ENCODE results near the gene OTULINL. TPM values are rescaled to one million over a fixed set of nuclear protein-coding genes. Genes with fewer than 3 reads are reported as not detected.
"Not testable (repeated sequence)": the region's sequence is repeated elsewhere in the genome, so short reads cannot be mapped to it uniquely, and the experiment has no call there.

The OTULINL gene
- polyA plus RNA-seq, 1 experiment = 2.6 TPM

DNA sequence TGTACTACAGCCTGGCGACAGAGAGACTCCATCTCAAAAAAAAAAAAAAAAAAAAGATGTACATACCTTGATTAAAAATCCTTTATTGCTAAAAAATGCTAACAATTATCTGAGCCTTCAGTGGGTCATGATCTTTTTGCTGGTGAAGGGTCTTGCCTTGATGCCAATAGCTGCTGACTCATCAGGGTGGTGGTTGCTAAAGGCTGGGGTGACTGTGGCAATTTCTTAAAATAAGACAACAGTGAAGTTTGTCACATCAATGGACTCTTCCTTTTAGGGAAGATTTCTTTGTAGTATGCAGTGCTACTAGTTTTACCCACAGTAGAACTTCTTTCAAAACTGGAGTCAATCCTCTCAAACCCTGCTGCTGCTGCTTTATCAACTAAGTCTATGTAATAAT is 33.9 kb upstream of the OTULINL start:
- CTCF ChIA-PET = no interaction called here
- H3K27me3 ChIP-seq (ENCODE audit: control insufficient read depth, insufficient read depth, low read length) = peaks cover 17% of the 10 kb centered on the region
- no peak overlapping the region for H3K4me3 ChIP-seq (ENCODE audit: low read depth, low read length)
- no peak for DNase-seq (ENCODE audit: low read depth)
- no peaks in the 10 kb centered on the region for H3K36me3 ChIP-seq (ENCODE audit: control insufficient read depth, insufficient read depth, low read length)
- POLR2A ChIA-PET = no interaction called here
- TF ChIP-seq, protein P1, sequence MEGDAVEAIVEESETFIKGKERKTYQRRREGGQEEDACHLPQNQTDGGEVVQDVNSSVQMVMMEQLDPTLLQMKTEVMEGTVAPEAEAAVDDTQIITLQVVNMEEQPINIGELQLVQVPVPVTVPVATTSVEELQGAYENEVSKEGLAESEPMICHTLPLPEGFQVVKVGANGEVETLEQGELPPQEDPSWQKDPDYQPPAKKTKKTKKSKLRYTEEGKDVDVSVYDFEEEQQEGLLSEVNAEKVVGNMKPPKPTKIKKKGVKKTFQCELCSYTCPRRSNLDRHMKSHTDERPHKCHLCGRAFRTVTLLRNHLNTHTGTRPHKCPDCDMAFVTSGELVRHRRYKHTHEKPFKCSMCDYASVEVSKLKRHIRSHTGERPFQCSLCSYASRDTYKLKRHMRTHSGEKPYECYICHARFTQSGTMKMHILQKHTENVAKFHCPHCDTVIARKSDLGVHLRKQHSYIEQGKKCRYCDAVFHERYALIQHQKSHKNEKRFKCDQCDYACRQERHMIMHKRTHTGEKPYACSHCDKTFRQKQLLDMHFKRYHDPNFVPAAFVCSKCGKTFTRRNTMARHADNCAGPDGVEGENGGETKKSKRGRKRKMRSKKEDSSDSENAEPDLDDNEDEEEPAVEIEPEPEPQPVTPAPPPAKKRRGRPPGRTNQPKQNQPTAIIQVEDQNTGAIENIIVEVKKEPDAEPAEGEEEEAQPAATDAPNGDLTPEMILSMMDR (IDR thresholded peaks at IDR 0.05; ENCODE audit: insufficient read depth, low read depth, low read length) = no peak

DNA sequence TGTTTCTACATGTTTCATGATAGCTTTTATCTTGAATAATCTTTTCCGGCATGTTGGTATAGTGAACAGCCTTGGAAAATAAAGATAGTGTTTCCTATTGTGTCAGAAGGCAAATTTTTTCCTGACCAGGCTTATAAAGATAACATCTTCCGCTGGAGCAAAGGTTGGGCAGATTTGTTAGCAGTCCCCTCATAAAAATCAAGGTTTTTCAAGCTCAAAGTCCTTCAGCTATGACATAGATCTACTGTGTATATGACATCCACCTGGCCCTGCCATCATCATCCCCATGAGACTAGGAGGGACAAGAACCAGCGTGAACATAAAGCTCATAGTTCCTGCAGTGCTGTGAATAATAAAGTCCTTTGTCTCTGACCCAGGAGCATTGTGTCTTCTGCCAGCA is 30.4 kb upstream of the OTULINL start:
- ChIA-PET POLR2A (no interaction called here), CTCF (interaction anchor here (0.6 kb wide), 1 partner anchor 72 kb away, joined by 3 read pairs; no protein-coding TSS in a partner anchor)
- H3K27me3 ChIP-seq (ENCODE audit: control insufficient read depth, insufficient read depth, low read length) = peaks cover 16% of the 10 kb centered on the region
- no peaks in the 10 kb centered on the region for H3K36me3 ChIP-seq (ENCODE audit: control insufficient read depth, insufficient read depth, low read length)
- H3K4me3 ChIP-seq (ENCODE audit: low read depth, low read length) = no peak overlapping the region
- DNase-seq (ENCODE audit: low read depth) = no peak
- TF ChIP-seq, protein P1 (IDR thresholded peaks at IDR 0.05; ENCODE audit: insufficient read depth, low read depth, low read length) = no peak

DNA sequence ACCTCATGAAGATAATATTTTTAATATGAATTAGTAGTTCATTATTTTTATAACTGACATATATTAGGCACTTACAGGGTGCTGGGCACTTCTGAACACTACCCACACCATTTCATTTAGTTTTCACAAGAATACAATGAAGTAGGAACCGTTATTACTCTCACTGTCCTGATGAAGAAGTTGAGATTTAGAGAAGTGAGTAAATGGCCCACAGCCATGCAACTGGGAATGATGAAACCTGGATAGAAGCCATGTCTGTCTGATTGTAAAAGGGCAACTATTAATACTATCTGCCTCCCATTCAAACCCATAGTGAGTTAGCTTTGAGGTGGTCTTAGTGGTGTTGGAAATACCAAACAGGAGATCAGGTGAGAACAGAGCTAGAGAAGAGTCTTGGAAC is 29.6 kb upstream of the OTULINL start:
- no peak for DNase-seq (ENCODE audit: low read depth)
- Histone ChIP-seq H3K27me3 (ENCODE audit: control insufficient read depth, insufficient read depth, low read length) (peaks cover 16% of the 10 kb centered on the region), H3K4me3 (ENCODE audit: low read depth, low read length) (no peak overlapping the region), H3K36me3 (ENCODE audit: control insufficient read depth, insufficient read depth, low read length) (no peaks in the 10 kb centered on the region)
- CTCF ChIA-PET = interaction anchor here (0.6 to 0.9 kb wide), 2 partner anchors 72 to 97 kb away, joined by 3 read pairs; no protein-coding TSS in a partner anchor
- POLR2A ChIA-PET = no interaction called here
- TF ChIP-seq, protein P1 (IDR thresholded peaks at IDR 0.05; ENCODE audit: insufficient read depth, low read depth, low read length) = no peak

DNA sequence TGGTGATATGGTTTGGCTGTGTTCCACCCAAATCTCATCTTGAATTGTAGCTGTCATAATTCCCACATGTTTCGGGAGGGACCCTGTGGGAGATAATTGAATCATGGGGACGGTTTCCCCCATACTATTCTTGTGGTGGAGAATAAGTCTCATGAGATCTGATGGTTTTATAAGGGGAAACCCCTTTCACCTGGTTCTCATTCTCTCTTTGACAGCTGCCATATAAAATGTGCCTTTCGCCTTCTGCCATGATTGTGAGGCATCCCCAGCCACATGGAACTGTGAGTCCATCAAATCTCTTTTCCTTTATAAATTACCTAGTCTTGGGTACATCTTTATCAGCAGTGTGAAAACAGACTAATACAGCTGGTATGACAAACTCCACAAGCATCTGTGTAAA is 27.3 kb upstream of the OTULINL start:
- CTCF ChIA-PET = interaction anchor here (0.6 kb wide), 1 partner anchor 1076 kb away, joined by 3 read pairs; no protein-coding TSS in a partner anchor
- not testable (repeated sequence) for H3K4me3 ChIP-seq (ENCODE audit: low read depth, low read length); DNase-seq (ENCODE audit: low read depth); H3K36me3 ChIP-seq (ENCODE audit: control insufficient read depth, insufficient read depth, low read length)
- POLR2A ChIA-PET = interaction anchor here (0.6 kb wide), 1 partner anchor 1815 kb away, joined by 3 read pairs; no protein-coding TSS in a partner anchor
- peaks cover 13% of the 10 kb centered on the region for H3K27me3 ChIP-seq (ENCODE audit: control insufficient read depth, insufficient read depth, low read length)

DNA sequence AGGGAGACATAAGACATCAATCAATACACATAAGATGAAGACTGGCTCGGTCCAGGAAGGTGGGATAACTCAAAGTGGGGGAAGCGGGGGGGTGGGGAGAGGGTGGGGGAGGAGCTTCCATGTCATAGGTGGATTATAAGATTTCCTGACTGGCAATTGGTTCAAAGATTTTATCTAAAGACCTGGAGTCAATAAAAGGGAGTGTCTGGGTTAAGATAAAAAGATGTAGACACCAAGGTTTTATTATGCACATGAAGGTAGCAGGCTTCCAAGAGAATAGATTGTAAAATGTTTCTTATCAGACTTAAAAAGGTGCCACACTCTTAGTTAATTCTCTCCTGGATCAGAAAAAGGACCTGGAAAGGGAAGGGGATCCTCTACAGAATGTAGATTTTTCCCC is 25.6 kb upstream of the OTULINL start:
- TF ChIP-seq, protein P1 (IDR thresholded peaks at IDR 0.05; ENCODE audit: insufficient read depth, low read depth, low read length) = no peak
- Histone ChIP-seq H3K27me3 (ENCODE audit: control insufficient read depth, insufficient read depth, low read length) (peaks cover 15% of the 10 kb centered on the region), H3K4me3 (ENCODE audit: low read depth, low read length) (no peak overlapping the region), H3K36me3 (ENCODE audit: control insufficient read depth, insufficient read depth, low read length) (no peaks in the 10 kb centered on the region)
- CTCF ChIA-PET = no interaction called here
- DNase-seq (ENCODE audit: low read depth) = no peak
- POLR2A ChIA-PET = no interaction called here

DNA sequence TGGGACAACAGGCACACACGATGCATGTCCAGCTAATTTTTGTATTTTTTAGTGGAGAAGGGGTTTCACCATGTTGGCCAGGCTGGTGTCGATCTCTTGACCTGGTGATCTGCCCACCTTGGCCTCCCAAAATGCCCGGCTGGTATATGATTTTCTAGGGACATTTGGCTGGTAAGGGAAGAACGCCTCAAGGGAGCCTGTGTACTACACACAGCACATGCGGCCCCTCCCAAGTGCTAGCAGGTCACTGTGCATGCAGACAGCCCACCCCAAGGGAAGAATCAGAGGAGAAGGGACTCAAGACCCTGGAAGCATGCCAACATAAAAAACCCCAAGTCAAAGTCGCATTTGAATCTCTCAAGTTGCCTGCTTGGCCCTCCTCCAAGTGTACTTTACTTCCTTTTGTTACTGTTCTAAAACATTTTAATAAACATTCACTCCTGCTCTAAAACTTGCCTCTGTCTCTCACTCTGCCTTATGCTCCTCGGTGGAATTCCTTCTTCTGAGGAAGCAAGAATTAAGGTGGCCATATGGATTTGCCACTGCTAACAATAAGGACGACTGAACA is 24.3 kb upstream of the OTULINL start:
- H3K27me3 ChIP-seq (ENCODE audit: control insufficient read depth, insufficient read depth, low read length) = peaks cover 16% of the 10 kb centered on the region
- no peak for DNase-seq (ENCODE audit: low read depth)
- CTCF ChIA-PET = no interaction called here
- TF ChIP-seq, protein P1 (IDR thresholded peaks at IDR 0.05; ENCODE audit: insufficient read depth, low read depth, low read length) = no peak
- POLR2A ChIA-PET = no interaction called here
- no peaks in the 10 kb centered on the region for H3K36me3 ChIP-seq (ENCODE audit: control insufficient read depth, insufficient read depth, low read length)
- H3K4me3 ChIP-seq (ENCODE audit: low read depth, low read length) = no peak overlapping the region

Data from BJ (cell line).